ENCODE data around the gene RALGAPA2.
A peak's percentile ranks its signal among the peaks of the same experiment; 100 is the strongest.

RALGAPA2 gene

DNA sequence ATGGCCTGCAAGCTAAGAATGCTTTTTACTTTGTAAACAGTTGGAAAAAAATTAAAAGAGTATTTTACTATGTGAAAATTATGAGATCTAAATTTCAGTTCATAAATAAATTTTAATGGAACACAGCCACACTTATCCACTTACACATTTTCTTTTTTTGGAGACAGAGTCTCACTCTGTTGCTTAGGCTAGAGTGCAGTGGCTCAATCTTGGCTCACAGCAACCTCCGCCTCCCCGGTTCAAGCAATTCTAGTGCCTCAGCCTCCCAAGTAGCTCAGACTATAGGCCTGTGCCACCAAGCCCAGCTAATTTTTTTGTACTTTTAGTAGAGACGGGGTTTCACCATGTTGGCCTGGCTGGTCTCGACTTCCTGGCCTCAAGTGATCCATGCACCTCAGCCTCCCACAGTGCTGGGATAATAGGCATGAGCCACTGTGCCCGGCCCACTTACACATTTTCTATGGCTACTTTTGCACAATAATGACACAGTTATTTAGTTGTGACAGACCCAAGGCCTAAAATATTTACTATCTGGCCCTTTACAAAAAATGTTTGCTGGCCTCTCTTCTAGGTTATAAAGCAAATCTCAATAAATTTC lies 234.9 kb downstream of the RALGAPA2 start:
- no peak overlapping the region for H3K4me3 ChIP-seq (ENCODE audit: low read length)
- WGBS (ENCODE audit: insufficient coverage, insufficient read length), result no CpG with 5 or more reads among the region's 5 CpGs

DNA sequence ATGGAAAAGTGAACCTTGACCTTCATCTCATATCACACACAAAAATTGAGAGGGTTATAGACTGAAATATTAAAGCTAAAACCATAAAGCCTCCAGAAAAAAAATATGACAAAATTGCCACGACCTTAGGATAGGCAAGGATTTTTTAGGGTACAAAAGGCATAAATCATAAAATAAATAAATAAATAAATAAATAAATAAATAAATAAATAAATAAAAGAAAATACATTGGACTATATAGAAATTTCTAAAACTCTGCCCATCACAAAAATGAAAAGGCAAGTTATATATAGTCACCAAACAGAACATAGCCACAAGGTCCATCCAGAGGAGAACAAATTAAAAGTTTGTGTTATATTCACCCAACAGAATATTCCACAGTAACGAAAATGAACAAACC lies 235.9 kb downstream of the RALGAPA2 start:
- Histone ChIP-seq H3K27me3 (ENCODE audit: control insufficient read depth, insufficient read depth, low read length) (no peaks in the 10 kb centered on the region), H3K4me3 (ENCODE audit: low read length) (no peak overlapping the region), H3K36me3 (ENCODE audit: control insufficient read depth, insufficient read depth, low read length) (no peaks in the 10 kb centered on the region), H3K9me3 (ENCODE audit: control insufficient read depth, insufficient read depth, low read length) (no peaks in the 10 kb centered on the region), H3K27ac (ENCODE audit: low read length) (no peak overlapping the region), H3K4me1 (ENCODE audit: control insufficient read depth, insufficient read depth, low read length) (no peaks in the 10 kb centered on the region)
- no CpG with 5 or more reads among the region's 2 CpGs for WGBS (ENCODE audit: insufficient coverage, insufficient read length)
- no peak for DNase-seq (ENCODE audit: low read depth, low spot score)

More for the DNA sequence above, 234.9 kb downstream of the RALGAPA2 start:
- H3K27me3 ChIP-seq (ENCODE audit: control insufficient read depth, insufficient read depth, low read length), result no peaks in the 10 kb centered on the region
- H3K4me1 ChIP-seq (ENCODE audit: control insufficient read depth, insufficient read depth, low read length), result no peaks in the 10 kb centered on the region
- H3K9me3 ChIP-seq (ENCODE audit: control insufficient read depth, insufficient read depth, low read length), result no peaks in the 10 kb centered on the region
- no peaks in the 10 kb centered on the region for H3K36me3 ChIP-seq (ENCODE audit: control insufficient read depth, insufficient read depth, low read length)
- H3K27ac ChIP-seq (ENCODE audit: low read length), result no peak overlapping the region
- DNase-seq (ENCODE audit: low read depth, low spot score), result no peak

DNA sequence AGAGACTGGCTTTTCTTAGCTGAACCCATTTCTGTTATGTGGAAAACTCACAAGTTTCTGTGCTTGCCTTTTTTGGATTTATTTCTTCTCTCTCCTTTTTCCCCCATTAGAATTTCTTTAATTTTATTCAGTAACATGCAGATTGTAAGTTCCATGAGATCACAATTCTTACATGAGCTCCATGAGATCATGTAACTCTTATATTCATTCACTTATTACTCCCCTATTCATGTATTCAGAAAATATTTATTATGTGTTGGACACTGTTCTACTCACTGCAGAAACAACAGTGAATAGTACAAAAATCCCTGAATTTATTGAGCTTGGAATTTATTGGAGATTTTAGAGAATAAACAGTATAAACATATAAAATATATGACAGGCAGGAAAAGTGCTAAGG lies 238.8 kb downstream of the RALGAPA2 start:
- Histone ChIP-seq H3K4me1 (ENCODE audit: control insufficient read depth, insufficient read depth, low read length) (no peaks in the 10 kb centered on the region), H3K36me3 (ENCODE audit: control insufficient read depth, insufficient read depth, low read length) (no peaks in the 10 kb centered on the region), H3K9me3 (ENCODE audit: control insufficient read depth, insufficient read depth, low read length) (no peaks in the 10 kb centered on the region), H3K27ac (ENCODE audit: low read length) (no peak overlapping the region), H3K27me3 (ENCODE audit: control insufficient read depth, insufficient read depth, low read length) (no peaks in the 10 kb centered on the region), H3K4me3 (ENCODE audit: low read length) (no peak overlapping the region)
- no peak for DNase-seq (ENCODE audit: low read depth, low spot score)

DNA sequence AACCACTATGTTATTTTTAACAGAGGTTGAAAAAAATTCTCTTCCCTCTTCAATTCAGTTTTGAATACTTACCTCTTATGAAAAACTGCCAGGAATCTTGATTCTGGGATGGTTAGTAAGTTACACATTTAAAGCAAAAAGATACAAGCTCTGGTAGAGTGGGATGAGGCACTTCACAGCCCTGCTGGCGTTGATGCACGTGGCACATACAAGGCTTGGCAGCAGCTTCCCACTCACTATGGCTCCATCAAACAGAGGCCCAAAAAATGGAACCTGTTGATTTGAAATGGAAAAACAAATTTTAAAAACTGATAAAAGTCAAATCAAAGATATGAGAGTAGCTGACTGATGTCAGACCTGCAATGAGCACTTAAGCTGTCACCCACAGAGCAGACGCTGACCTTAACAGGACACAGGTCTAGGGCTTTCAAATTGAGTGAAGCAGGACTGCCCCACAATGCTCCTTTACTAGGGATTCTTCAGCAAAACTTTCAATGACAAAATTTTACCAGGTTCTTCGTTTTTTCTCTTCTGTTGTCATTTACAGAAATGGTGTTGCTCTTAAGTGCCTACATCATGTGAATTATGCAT lies 239.7 kb downstream of the RALGAPA2 start:
- no CpG with 5 or more reads among the region's 4 CpGs for WGBS (ENCODE audit: insufficient coverage, insufficient read length)
- Histone ChIP-seq H3K27me3 (ENCODE audit: control insufficient read depth, insufficient read depth, low read length) (no peaks in the 10 kb centered on the region), H3K36me3 (ENCODE audit: control insufficient read depth, insufficient read depth, low read length) (no peaks in the 10 kb centered on the region), H3K9me3 (ENCODE audit: control insufficient read depth, insufficient read depth, low read length) (no peaks in the 10 kb centered on the region), H3K4me1 (ENCODE audit: control insufficient read depth, insufficient read depth, low read length) (no peaks in the 10 kb centered on the region), H3K27ac (ENCODE audit: low read length) (no peak overlapping the region), H3K4me3 (ENCODE audit: low read length) (no peak overlapping the region)
- no peak for DNase-seq (ENCODE audit: low read depth, low spot score)

DNA sequence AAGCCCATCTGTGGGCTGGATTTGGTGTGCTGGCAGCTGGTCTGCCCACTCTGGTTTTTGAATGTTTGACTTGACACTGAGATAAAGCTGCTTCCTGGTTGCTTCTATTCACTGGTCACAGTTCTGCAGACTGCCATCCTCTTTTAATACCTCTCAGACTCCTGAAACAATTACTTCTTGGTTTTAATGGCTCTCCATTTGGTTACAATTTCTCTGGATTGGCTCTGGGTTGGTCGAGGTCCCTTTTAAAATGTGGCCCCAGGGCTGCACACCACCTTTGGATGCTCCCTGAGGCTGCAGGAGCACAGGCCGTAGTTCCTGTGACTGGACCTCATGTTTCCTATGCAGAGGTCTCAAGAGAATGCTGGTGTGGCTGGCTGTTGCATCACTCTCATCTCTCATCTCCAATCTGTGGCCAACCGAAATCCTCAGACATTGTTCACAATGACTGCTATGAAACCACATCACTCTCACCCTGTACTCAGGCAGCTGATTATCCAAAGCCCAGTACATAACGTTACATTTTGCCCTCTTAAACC lies 246.0 kb downstream of the RALGAPA2 start:
- no peaks in the 10 kb centered on the region for H3K36me3 ChIP-seq (ENCODE audit: control insufficient read depth, insufficient read depth, low read length)
- no peaks in the 10 kb centered on the region for H3K9me3 ChIP-seq (ENCODE audit: control insufficient read depth, insufficient read depth, low read length)
- H3K27ac ChIP-seq (ENCODE audit: low read length), result no peak overlapping the region
- no peaks in the 10 kb centered on the region for H3K27me3 ChIP-seq (ENCODE audit: control insufficient read depth, insufficient read depth, low read length)
- H3K4me1 ChIP-seq (ENCODE audit: control insufficient read depth, insufficient read depth, low read length), result peaks cover 5% of the 10 kb centered on the region
- no peak for DNase-seq (ENCODE audit: low read depth, low spot score)
- H3K4me3 ChIP-seq (ENCODE audit: low read length), result no peak overlapping the region
- WGBS (ENCODE audit: insufficient coverage, insufficient read length), result no CpG with 5 or more reads among the region's 4 CpGs

DNA sequence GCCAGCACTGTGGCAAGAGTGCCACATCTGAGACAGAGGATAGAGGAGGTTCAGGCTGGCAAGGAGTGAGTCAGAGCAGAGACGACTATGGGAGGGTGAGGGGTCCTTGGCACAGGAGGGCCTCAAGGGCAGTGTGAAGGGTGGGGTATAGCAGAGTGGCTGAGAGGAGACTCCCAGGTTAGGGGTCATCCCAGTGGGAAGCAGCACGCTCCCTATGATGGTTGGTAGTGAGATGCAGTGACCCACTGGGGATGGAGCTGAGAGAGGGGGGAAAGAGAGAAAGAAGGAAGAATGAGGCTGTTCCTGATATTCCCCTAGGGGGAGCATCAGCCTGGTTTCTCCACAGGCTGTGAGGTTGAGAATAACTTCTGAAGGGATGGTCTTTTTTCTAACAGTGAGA lies 247.2 kb downstream of the RALGAPA2 start:
- Histone ChIP-seq H3K4me3 (ENCODE audit: low read length) (no peak overlapping the region), H3K27me3 (ENCODE audit: control insufficient read depth, insufficient read depth, low read length) (no peaks in the 10 kb centered on the region), H3K36me3 (ENCODE audit: control insufficient read depth, insufficient read depth, low read length) (no peaks in the 10 kb centered on the region), H3K27ac (ENCODE audit: low read length) (no peak overlapping the region), H3K4me1 (ENCODE audit: control insufficient read depth, insufficient read depth, low read length) (peaks cover 5% of the 10 kb centered on the region), H3K9me3 (ENCODE audit: control insufficient read depth, insufficient read depth, low read length) (no peaks in the 10 kb centered on the region)
- peak; percentile 47 for DNase-seq (ENCODE audit: low read depth, low spot score)
- WGBS (ENCODE audit: insufficient coverage, insufficient read length), result no CpG with 5 or more reads among the region's 2 CpGs

DNA sequence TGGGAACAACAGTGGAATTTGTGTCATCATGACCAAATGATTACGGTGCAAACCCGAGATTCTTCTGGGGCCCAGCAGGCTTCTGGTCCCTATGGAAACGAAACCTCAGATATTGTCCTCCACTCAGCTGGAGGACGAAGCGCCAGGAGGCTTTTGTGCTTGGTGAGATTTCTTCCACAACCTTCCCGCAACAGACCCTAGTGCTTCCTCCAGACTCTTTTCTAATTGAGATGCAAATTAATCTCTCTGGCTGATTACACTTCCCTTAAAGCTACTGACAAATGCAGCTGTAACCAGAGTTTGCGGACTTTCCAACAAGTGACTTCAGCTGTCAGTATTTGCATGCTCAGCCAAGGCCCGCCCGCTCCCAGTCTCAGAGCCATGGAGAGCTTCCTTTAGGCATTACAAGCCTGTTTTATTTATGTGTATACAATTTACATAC lies 248.5 kb downstream of the RALGAPA2 start:
- H3K27ac ChIP-seq (ENCODE audit: low read length), result no peak overlapping the region
- no peaks in the 10 kb centered on the region for H3K27me3 ChIP-seq (ENCODE audit: control insufficient read depth, insufficient read depth, low read length)
- H3K4me1 ChIP-seq (ENCODE audit: control insufficient read depth, insufficient read depth, low read length), result peaks cover 5% of the 10 kb centered on the region
- H3K36me3 ChIP-seq (ENCODE audit: control insufficient read depth, insufficient read depth, low read length), result no peaks in the 10 kb centered on the region
- no peak overlapping the region for H3K4me3 ChIP-seq (ENCODE audit: low read length)
- no peaks in the 10 kb centered on the region for H3K9me3 ChIP-seq (ENCODE audit: control insufficient read depth, insufficient read depth, low read length)
- no CpG with 5 or more reads among the region's 9 CpGs for WGBS (ENCODE audit: insufficient coverage, insufficient read length)
- DNase-seq (ENCODE audit: low read depth, low spot score), result peak; percentile 80

DNA sequence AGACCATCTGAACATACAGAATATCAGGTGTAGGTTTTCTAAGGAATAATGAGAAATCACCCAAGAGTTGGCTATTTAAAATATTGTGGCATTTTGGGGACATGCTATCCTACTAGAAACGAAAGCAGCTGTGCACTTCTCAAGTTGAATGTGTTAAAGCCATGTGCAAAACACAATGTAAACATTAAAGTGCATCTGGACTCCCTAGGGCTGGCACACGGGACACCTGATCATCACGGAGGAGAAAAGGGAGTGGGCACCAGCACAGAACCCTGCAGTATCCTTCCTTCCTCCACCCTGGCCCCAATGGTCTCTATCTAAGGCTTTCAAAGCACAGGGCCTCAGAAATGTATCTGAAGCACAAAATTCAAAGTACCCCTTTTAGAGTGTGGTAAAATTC lies 250.3 kb downstream of the RALGAPA2 start:
- Histone ChIP-seq H3K4me1 (ENCODE audit: control insufficient read depth, insufficient read depth, low read length) (peaks cover 5% of the 10 kb centered on the region), H3K4me3 (ENCODE audit: low read length) (no peak overlapping the region), H3K27me3 (ENCODE audit: control insufficient read depth, insufficient read depth, low read length) (no peaks in the 10 kb centered on the region), H3K27ac (ENCODE audit: low read length) (no peak overlapping the region), H3K9me3 (ENCODE audit: control insufficient read depth, insufficient read depth, low read length) (no peaks in the 10 kb centered on the region), H3K36me3 (ENCODE audit: control insufficient read depth, insufficient read depth, low read length) (no peaks in the 10 kb centered on the region)
- no CpG with 5 or more reads among the region's 3 CpGs for WGBS (ENCODE audit: insufficient coverage, insufficient read length)
- DNase-seq (ENCODE audit: low read depth, low spot score), result no peak

DNA sequence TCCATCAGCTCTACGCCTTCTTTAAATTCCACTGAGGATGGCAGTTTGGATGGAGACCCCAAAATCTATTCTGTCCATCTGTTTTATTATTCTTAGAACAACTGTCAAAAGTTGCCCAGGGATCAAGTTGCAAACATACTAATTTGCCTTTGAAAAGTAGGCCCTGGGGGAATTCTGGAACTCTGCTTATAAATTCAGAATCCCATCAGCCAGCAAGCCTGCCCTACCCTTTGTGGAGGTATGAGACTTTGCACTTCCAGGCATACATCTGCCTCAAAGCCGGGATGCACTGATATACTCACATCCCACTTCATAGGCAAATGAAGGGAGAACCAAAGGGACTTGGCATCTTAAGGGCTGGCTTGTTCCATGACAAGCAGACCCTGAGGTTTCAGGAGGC lies 250.9 kb downstream of the RALGAPA2 start:
- no peak for DNase-seq (ENCODE audit: low read depth, low spot score)
- no CpG with 5 or more reads among the region's 2 CpGs for WGBS (ENCODE audit: insufficient coverage, insufficient read length)
- no peaks in the 10 kb centered on the region for H3K36me3 ChIP-seq (ENCODE audit: control insufficient read depth, insufficient read depth, low read length)

DNA sequence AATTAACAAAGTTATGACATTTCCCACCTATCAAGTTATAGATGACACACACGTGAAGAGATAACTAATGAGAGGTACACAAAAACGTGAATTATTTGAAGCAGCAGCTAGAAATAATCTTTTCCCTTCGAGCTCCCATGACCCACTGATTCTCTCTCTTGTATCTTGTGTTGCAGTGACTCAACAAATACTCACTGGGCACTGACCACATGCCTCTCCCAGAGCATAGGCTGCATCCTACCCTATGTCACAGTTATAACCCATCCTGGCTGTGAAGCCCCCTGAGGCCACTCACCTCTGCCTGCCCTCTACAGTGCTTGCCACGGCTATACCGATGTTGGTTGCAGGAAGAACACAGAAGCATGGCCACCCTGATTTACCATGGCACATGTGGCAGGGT lies 252.7 kb downstream of the RALGAPA2 start:
- Histone ChIP-seq H3K4me3 (ENCODE audit: low read length) (no peak overlapping the region), H3K27ac (ENCODE audit: low read length) (no peak overlapping the region), H3K9me3 (ENCODE audit: control insufficient read depth, insufficient read depth, low read length) (no peaks in the 10 kb centered on the region), H3K4me1 (ENCODE audit: control insufficient read depth, insufficient read depth, low read length) (peaks cover 1% of the 10 kb centered on the region; the same call in 1 of the 2 replicates), H3K36me3 (ENCODE audit: control insufficient read depth, insufficient read depth, low read length) (no peaks in the 10 kb centered on the region), H3K27me3 (ENCODE audit: control insufficient read depth, insufficient read depth, low read length) (no peaks in the 10 kb centered on the region)
- no peak for DNase-seq (ENCODE audit: low read depth, low spot score)
- no CpG with 5 or more reads among the region's 5 CpGs for WGBS (ENCODE audit: insufficient coverage, insufficient read length)

More for the DNA sequence above, 250.9 kb downstream of the RALGAPA2 start:
- no peak overlapping the region for H3K27ac ChIP-seq (ENCODE audit: low read length)
- H3K27me3 ChIP-seq (ENCODE audit: control insufficient read depth, insufficient read depth, low read length), result no peaks in the 10 kb centered on the region
- H3K4me3 ChIP-seq (ENCODE audit: low read length), result no peak overlapping the region
- no peaks in the 10 kb centered on the region for H3K9me3 ChIP-seq (ENCODE audit: control insufficient read depth, insufficient read depth, low read length)
- peaks cover 5% of the 10 kb centered on the region for H3K4me1 ChIP-seq (ENCODE audit: control insufficient read depth, insufficient read depth, low read length)
